CD4-positive, alpha-beta T cell treated with Interleukin-6 for 4 hours (primary cell): Measurements from ENCODE around the gene SLC25A19.
A peak's percentile ranks its signal among the peaks of the same experiment; 100 is the strongest.

Experiments used
- DNase-seq: peaks from one replicate; pipeline ENCODE4 v3.0.0-alpha.2; 2020; ENCODE audit warnings: mixed read lengths

The SLC25A19 gene

DNA sequence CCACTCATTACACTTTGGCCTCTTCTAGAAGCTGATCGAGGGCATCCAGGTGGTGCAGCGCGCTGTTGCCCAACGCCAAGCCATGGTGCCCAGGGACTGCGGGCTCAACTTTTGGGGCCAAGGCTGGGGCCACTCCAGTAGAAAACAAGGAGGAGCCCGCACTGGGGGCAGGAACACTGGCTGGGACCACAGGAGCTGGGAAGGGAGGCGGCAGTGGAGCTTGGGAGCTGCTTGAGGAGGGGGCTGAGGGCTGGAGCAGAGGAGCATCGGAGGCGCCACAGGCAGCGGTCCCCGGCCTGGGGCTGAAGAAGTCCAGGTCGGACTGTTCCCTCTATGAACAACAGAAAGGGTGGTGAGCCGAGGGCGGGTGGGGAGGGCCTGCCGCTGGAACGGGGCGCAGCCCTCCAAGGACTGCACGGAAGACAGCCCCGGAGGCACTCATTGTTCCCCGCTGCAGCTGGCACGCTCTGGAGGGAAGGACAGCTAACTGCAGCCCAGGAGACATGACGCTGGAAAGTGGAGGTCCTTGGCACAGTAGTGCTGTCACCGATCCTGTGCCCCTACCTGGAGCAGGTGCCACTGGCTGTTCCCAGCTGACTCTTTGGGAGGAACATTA, 49.3 kb downstream of the SLC25A19 start:
- DNase-seq: no peak

DNA sequence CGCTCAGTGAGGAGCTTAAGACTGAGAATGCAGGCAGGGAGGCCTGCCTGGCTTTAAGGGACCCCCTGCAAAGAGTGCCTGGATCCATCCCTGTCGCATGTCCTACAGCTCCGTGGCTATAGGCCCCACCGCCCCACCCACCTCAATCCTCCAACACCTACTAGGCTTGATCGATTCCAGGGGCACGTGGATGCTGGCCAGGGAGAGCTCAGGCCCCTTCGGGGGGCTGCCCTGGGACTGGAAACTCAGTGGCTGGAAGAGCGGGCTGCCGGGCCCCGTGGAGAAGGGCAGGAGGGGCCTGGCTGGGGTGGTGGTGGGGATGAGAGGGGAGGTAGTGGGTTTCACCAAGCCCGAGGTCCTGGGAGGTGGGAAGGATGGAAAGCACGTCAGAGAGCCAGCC, 50.0 kb downstream of the SLC25A19 start:
- no peak for DNase-seq

DNA sequence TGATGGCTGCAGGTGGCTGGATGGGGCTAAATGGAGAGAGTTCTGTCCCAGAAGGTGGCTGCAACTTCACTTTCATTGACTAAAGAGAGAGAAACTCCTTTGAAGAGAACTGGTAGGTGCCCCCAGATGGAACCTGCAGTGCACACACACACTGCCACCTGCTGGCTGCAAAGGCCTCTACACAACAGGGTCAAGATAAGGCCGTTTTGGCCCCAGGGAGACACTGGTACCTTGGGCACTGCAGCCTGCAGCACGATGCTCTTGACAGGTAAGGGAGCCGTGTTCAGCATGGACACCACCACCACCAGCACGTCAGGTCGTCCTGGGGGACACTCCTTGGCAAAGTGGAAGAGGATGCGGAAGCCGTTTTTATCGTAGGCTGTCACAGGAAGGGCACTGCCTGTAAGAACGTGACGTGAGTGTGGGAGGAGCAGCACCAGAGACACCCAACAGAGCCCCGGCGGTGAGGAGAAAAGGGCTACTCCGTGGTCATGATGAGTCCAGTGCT, 50.5 kb downstream of the SLC25A19 start:
- DNase-seq: peak; percentile 68

DNA sequence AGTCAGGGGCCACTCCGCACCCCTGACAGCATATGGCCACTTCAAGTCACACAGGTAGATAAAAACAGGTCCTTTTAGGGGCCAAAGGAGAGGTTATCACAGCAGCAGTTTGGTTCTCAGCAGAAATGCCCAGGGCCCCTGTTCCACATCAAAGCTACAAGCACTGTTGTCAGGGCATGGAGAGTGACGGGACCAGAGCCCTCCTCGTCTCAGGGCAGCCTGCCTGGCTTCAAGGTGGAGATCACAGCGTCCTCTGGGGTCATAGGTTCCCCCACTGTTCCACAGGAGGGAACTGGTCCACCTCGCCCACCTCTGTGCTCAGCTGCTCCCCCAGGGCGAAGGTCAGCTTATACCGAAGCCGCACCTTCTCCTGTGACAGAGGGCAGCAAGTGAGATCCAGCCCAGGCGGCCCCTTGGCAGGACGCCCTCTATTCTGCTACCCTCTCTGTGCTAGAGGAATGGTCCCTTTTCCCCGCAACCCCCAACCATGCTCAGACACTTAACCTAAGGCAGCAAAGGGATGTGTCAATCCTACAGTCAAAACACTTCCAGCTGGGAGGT, 51.1 kb downstream of the SLC25A19 start:
- DNase-seq: no peak

DNA sequence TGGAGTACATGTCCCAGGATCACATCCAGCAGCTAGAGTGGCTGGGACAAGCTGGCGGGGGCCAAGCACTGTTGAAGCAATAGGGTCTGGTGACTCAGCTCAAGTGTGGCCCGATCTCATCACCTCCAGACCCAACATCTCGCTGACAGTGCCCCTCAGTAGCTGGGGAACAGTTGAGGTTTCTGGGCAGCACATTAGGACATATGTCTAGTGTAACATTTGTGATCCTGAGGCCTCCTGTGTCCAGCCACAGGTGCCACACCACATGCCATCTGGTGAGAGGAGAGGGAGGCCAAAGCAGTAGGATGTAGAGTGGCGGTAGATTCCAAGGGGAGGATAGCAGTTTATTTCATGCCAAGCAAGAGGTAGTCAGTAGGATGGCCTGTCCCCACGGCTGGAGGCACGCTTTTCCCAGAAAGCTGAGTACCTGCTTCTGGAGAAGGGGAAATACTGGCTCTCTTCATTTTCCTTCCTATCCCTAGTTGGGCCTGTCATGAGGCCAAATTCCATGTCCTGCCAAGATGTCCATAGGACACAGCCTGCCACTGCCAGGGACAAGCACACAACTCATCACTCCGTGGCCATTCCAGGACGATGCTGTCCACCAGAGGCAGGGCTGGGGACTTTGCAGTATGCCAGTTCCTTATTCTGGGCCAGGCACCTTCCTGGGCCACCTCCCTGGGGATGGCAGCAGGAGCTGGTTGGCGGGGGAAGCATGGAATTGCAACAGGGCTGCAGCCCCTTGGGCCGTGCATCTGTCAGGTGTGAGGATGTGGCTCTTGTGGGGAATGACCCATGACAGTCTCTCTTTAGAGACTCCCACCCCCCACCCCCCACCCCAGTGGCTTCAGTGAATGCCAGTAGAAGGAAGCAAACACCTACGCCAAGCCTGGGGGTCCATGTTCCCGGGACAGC, 51.9 kb downstream of the SLC25A19 start:
- DNase-seq: no peak

DNA sequence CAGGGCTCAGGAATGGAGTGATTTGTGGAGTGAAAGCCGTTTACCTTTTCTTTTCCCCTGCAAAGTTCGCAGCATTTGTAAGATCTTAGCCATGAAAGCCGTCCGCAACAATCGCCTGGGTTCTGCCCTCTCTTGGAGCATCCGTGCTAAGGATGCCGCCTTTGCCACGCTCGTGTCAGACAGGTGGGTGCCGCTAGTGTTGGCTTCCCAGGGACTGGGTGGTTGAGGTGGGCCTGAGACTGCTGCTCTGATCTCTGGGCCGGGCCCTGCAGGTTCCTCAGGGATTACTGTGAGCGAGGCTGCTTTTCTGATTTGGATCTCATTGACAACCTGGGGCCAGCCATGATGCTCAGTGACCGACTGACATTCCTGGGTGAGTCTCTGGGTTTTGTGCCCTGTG, 56.4 kb downstream of the SLC25A19 start:
- DNase-seq: no peak

DNA sequence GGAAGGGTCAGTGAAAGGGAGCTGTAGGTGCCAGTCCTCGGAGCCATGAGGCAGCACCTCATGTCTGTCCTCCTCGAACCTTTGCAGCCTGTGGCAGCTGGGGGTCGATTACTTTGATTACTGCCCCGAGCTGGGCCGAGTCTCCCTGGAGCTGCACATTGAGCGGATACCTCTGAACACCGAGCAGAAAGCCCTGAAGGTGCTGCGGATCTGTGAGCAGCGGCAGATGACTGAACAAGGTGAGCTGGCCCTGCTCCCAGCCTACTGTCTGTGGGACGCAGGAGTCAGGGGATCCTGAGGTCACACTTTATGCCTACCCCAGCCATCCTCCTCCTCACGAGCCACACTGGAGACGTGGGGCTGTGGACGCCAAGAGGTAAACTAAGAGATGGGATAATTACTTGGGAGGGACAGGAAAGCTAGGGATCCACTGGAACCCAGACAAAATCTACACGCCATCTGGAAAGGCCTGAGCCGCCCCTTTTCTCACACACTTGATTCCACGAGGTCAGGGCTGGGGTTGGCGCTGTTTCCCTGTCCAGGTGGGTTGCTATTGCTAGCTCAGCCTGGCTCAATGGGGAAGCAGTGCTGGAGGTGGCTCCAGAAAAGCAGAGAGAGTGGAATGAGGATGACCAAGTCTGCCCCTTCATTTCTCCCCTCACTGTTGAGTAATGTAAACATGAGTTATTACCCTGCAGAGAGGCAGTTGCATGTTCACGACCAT, 57.3 kb downstream of the SLC25A19 start:
- DNase-seq: no peak

DNA sequence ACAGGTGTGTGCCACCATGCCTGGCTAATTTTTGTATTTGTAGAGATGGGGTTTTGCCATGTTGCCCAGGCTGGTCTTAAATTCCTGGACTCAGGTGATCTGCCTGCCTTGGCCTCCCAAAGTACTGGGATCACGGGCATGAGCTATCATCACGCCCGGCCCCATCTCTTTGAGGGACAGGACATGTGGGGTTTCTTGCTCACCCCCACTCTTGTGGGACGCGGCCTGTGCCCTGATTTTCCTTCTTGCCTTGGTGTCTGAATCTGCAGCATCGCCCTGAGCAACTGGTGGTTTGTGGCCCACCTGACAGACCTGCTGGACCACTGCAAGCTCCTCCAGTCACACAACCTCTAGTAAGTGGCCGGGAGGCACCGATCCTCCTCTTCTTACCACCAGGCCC, 58.2 kb downstream of the SLC25A19 start:
- DNase-seq: no peak

DNA sequence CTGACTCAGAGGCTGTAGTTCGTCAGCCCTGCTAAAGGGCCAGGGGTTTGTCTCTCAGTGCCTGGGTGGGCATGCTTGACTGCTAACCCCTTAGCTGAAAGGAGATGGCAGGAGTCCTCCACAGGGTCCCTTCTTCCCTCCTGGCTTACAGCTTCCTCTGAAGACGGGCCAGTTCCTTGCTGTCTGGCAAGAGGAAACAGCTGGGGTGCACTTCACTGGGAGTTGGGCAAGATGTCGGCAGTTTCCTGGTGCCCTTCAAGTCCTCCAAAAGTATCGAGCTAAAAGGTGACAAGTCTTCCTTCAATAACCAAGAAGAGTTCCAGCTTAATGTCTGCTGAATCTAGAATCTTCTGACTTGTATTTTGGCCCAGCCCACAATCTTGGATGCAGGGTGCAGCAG, 60.4 kb downstream of the SLC25A19 start:
- no peak for DNase-seq

DNA sequence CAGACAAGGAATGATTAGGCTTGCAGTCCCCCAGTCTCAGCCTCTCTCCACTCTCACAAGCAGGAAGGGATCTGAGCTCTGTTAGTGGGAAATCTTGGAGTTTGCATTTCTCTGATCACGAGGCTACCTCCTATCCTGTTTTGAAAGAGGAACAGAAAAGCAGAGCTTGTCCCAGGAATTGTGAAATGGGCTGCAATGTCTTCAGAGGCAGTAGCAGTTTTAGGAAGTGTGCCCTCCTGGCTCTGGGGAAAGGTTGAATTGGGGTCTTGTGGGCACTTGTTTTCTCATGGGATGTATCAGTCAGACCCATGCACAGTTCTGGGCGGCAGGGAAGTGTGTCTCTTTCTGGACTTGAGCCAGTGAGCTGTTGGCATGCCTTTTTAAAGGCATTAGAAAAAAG, 60.9 kb downstream of the SLC25A19 start:
- DNase-seq: no peak

DNA sequence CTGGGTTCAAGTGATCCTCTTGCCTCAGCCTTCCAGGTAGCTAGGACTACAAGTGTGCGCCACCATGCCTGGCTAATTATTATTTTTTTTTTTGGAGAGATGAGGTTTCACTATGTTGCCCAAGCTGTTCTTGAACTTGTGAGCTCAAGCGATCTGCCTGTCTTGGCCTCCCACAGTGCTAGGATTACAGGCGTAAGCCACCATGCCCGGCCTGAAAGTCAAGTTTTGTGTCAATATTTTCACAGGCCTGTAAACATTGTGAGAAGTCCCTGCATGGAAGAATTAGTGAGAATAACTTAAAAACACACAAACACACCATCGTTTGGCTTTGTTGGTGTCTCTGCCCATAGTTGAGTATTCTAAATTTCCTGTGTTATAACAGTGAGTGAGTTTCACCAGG, 61.5 kb downstream of the SLC25A19 start:
- DNase-seq: no peak

DNA sequence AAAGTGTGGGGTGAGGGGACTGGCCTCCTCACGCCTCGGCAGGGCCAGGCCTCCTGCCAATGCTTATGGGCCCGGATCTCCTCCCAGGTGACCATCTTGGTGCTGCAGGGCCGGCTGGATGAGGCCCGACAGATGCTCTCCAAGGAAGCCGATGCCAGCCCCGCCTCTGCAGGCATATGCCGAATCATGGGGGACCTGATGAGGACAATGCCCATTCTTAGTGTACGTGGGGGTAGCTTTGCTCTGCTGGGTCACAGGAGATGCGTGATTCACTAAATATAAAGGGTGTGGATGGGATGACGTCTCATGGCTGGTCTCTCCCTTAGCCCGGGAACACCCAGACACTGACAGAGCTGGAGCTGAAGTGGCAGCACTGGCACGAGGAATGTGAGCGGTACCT, 64.2 kb downstream of the SLC25A19 start:
- DNase-seq: no peak
